Neuronal stem cell (in vitro differentiated cells): ENCODE data around the gene LCE3A.
A peak's percentile ranks its signal among the peaks of the same experiment; 100 is the strongest.
"Not testable (repeated sequence)": the region's sequence is repeated elsewhere in the genome, so short reads cannot be mapped to it uniquely, and the experiment has no call there.

ENCODE experiments used
- DNase-seq: peaks from one replicate; pipeline ENCODE4 v3.0.0-alpha.2; 2013; ENCODE audit warnings: low spot score
- H2AFZ ChIP-seq: one replicate; pipeline ENCODE4 v1.6.1; 2013; ENCODE audit warnings: mild to moderate bottlenecking, low read length, inconsistent platforms
- H2AK5ac ChIP-seq: 2 replicates; pipeline ENCODE4 v1.6.1; 2013; ENCODE audit warnings: low read depth, mild to moderate bottlenecking, inconsistent platforms, low read length, moderate library complexity, mixed read lengths
- H2BK120ac ChIP-seq: 2 replicates; pipeline ENCODE4 v1.6.1; 2013; ENCODE audit warnings: low read depth, mild to moderate bottlenecking, inconsistent platforms, low read length, moderate library complexity, mixed read lengths
- H2BK12ac ChIP-seq: one replicate; pipeline ENCODE4 v1.6.1; 2013; ENCODE audit warnings: low read length, inconsistent platforms
- H2BK15ac ChIP-seq: 2 replicates; pipeline ENCODE4 v1.6.1; 2013; ENCODE audit warnings: mild to moderate bottlenecking, low read length, inconsistent platforms, mixed read lengths
- H2BK5ac ChIP-seq: one replicate; pipeline ENCODE4 v1.6.1; 2013; ENCODE audit warnings: inconsistent platforms, mild to moderate bottlenecking, low read length, moderate library complexity
- H3K14ac ChIP-seq: one replicate; pipeline ENCODE4 v1.6.1; 2013; ENCODE audit warnings: low read length, inconsistent platforms
- H3K18ac ChIP-seq: 2 replicates; pipeline ENCODE4 v1.6.1; 2013; ENCODE audit warnings: low read length, inconsistent platforms
- H3K23ac ChIP-seq: 2 replicates; pipeline ENCODE4 v1.6.1; 2013; ENCODE audit warnings: low read depth, mild to moderate bottlenecking, mixed read lengths, low read length, inconsistent platforms; ENCODE audit not compliant: poor library complexity
- H3K27ac ChIP-seq: replicated peaks from 3 replicates; pipeline ENCODE4 v1.5.1; 2013; ENCODE audit warnings: low read length, inconsistent platforms
- H3K27me3 ChIP-seq, 3 experiments: 2 replicates each; pipeline ENCODE4 v1.6.1; 2013; ENCODE audit warnings: low read length in 3 of 3, mild to moderate bottlenecking in 2 of 3, inconsistent platforms in 1 of 3, low read depth in 1 of 3, mixed read lengths in 1 of 3, moderate library complexity in 1 of 3; ENCODE audit not compliant: control insufficient read depth in 3 of 3, insufficient read depth in 3 of 3
- H3K36me3 ChIP-seq, 2 donors: replicated peaks in 1 of 2; 2 replicates each; pipeline ENCODE4 v1.6.1; 2013; ENCODE audit warnings: low read length in 2 of 2; ENCODE audit not compliant: control insufficient read depth in 2 of 2, insufficient read depth in 2 of 2
- H3K4ac ChIP-seq: 2 replicates; pipeline ENCODE4 v1.6.1; 2013; ENCODE audit warnings: inconsistent platforms, mild to moderate bottlenecking, low read length, moderate library complexity
- H3K4me1 ChIP-seq, 2 donors: 1 replicate in 1 of 2; 2 replicates in 1 of 2; pipeline ENCODE4 v1.6.1; 2013; ENCODE audit warnings: low read length in 2 of 2, low read depth in 1 of 2; ENCODE audit not compliant: control insufficient read depth in 2 of 2, insufficient read depth in 1 of 2
- H3K4me2 ChIP-seq: one replicate; pipeline ENCODE4 v1.6.1; 2013; ENCODE audit warnings: mild to moderate bottlenecking, low read length, inconsistent platforms; ENCODE audit not compliant: insufficient read depth, poor library complexity, severe bottlenecking
- H3K4me3 ChIP-seq, 2 donors: 2 replicates each; pipeline ENCODE4 v1.5.1; 2013; ENCODE audit warnings: low read length in 2 of 2, mild to moderate bottlenecking in 2 of 2, inconsistent platforms in 1 of 2, moderate library complexity in 1 of 2
- H3K79me1 ChIP-seq: one replicate; pipeline ENCODE4 v1.6.1; 2013; ENCODE audit warnings: low read depth, mild to moderate bottlenecking, inconsistent platforms, low read length, moderate library complexity
- H3K9ac ChIP-seq: one replicate; pipeline ENCODE4 v1.6.1; 2013; ENCODE audit warnings: mild to moderate bottlenecking, low read depth, low read length, inconsistent platforms; ENCODE audit not compliant: poor library complexity
- H3K9me3 ChIP-seq, 2 donors: replicated peaks in 1 of 2; 2 replicates each; pipeline versions ENCODE3 to v1.6.1; 2013; ENCODE audit warnings: low read length in 2 of 2, mild to moderate bottlenecking in 2 of 2, inconsistent platforms in 1 of 2, low read depth in 1 of 2, mixed read lengths in 1 of 2, moderate library complexity in 1 of 2; ENCODE audit not compliant: control insufficient read depth in 2 of 2, insufficient read depth in 1 of 2
- H4K8ac ChIP-seq: one replicate; pipeline ENCODE4 v1.6.1; 2013; ENCODE audit warnings: low read depth, mild to moderate bottlenecking, inconsistent platforms, low read length, moderate library complexity
- H4K91ac ChIP-seq: one replicate; pipeline ENCODE4 v1.6.1; 2013; ENCODE audit warnings: low read length, low read depth, mild to moderate bottlenecking, inconsistent platforms; ENCODE audit not compliant: poor library complexity
- WGBS, 2 donors: extraction: QIAGEN DNeasy Blood & Tissue Kit; methylation state at CpG; one replicate each; pipeline ENCODE4 v1.1.7; 2013; ENCODE audit warnings: missing lambda C conversion rate in 2 of 2, mixed read lengths in 1 of 2; ENCODE audit not compliant: insufficient read length in 2 of 2, insufficient replicate concordance in 1 of 2; ENCODE audit errors: extremely low coverage in 2 of 2; 5-methylcytosine and 5-hydroxymethylcytosine counted together

Gene LCE3A

DNA sequence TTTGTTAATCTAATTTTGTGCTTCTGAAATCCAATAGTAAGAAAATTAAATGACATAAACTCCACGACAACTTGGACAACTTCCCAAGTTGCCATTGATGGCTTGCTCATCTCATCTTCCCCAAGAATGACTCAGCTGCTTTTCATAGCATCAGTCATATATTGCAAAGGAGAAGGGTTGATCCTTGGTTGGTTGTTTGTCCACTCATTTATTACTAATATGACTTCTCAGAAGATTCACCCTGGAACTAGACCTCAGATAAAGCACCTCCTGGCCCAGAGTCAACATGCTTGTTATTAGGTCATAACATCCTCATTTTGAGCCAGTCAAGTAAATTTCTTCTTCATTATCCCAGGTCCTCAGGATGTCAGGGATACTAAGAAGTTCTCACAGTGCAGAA lies 40.3 kb downstream of the LCE3A start:
- Histone ChIP-seq H3K4me2 (no peak overlapping the region), H3K23ac (no peak overlapping the region), H3K27me3 (no peaks in the 10 kb centered on the region), H3K79me1 (peaks cover 2% of the 10 kb centered on the region), H2BK15ac (no peak overlapping the region), H3K4ac (no peak overlapping the region), H3K4me1 (no peaks in the 10 kb centered on the region), H4K91ac (no peak overlapping the region), H3K14ac (no peak overlapping the region), H2BK5ac (no peak overlapping the region), H2BK120ac (no peak overlapping the region), H3K9me3 (peaks cover 0 to 12% of the 10 kb centered on the region in 2 donors), H3K4me3 (no peak overlapping the region), H4K8ac (no peak overlapping the region), H3K36me3 (peaks cover 0 to 3% of the 10 kb centered on the region in 2 donors), H3K9ac (no peak overlapping the region), H2AFZ (no peak overlapping the region), H2AK5ac (no peak overlapping the region), H3K27ac (no peak overlapping the region), H2BK12ac (no peak overlapping the region), H3K18ac (no peak overlapping the region)
- no peak for DNase-seq
- no CpG with 5 or more reads among the region's 1 CpG for WGBS, 2 donors

DNA sequence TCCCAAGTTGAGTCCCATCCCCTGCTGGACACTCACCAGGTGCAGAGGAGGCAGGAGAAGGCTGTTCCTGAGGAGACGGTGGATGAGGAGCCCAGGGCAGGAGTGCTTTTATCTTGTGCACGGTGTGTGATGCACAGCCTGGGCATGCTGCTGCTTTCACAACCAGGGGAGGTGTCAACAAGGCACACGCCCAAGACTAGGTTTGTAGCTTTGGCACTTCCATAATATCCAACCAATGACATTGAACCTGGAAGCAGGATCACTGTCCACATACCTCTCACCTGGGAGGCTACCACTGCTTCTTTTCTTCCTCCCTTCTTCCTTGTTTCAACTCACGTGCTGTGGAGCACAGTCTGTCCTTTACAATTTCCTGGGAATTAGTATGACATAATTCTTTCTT lies 42.5 kb downstream of the LCE3A start, which contains the start of gene LCE3D:
TSS of gene LCE3D (minus strand) at position 84 of the 400 bp plus-strand sequence. CDS start 580 bp downstream, outside the sequence.
- Histone ChIP-seq H3K4me3 (peak within 1 kb of the TSS in 1 of 2 donors; percentile 50), H2AK5ac (no peak within 1 kb of the TSS), H4K91ac (no peak within 1 kb of the TSS), H3K14ac (no peak within 1 kb of the TSS), H3K36me3 (peaks cover 0 to 3% of the 10 kb centered on the region in 2 donors), H2BK15ac (no peak within 1 kb of the TSS), H2BK12ac (no peak within 1 kb of the TSS), H3K4me1 (no peaks in the 10 kb centered on the region), H2BK5ac (no peak within 1 kb of the TSS), H3K18ac (no peak within 1 kb of the TSS), H3K9me3 (peaks cover 0 to 19% of the 10 kb centered on the region in 2 donors), H3K79me1 (peaks cover 2% of the 10 kb centered on the region), H2BK120ac (no peak within 1 kb of the TSS), H3K23ac (no peak within 1 kb of the TSS), H3K9ac (no peak within 1 kb of the TSS), H3K4ac (no peak within 1 kb of the TSS), H4K8ac (no peak within 1 kb of the TSS), H3K27ac (no peak within 1 kb of the TSS), H2AFZ (no peak within 1 kb of the TSS), H3K4me2 (no peak within 1 kb of the TSS), H3K27me3 (no peaks in the 10 kb centered on the region)
- no CpG with 5 or more reads among the region's 4 CpGs for WGBS, 2 donors
- DNase-seq = no peak

DNA sequence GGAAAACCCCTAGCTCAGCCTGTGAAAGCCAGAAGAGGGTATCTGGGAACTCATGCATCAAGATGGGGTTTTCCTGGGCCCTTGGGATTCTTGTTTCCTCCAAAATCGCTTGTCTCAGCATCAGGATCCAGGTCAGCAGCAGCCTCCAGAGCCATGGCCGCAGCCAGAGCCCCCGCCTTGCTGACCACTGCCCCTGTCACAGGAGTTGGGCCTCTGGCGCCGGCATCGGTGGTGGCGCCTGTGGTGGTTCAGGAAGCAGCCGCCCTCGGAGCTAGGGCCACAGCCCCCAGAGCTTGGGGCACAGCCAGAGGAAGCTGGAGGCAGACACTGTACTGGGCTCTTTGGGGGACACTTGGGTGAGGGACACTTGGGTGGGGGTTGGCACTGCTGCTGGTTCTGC lies 43.4 kb downstream of the LCE3A start:
- H3K4me3 ChIP-seq, H3K14ac ChIP-seq, H3K23ac ChIP-seq, H3K9ac ChIP-seq, H2BK12ac ChIP-seq, H3K79me1 ChIP-seq, H3K27ac ChIP-seq, H2BK15ac ChIP-seq, H3K4ac ChIP-seq, H2BK5ac ChIP-seq, H3K4me2 ChIP-seq, H2BK120ac ChIP-seq, H3K18ac ChIP-seq, H3K27me3 ChIP-seq, H2AK5ac ChIP-seq, H3K4me1 ChIP-seq, H4K91ac ChIP-seq, H3K36me3 ChIP-seq, H4K8ac ChIP-seq, H2AFZ ChIP-seq, DNase-seq: not testable (repeated sequence)
- H3K9me3 ChIP-seq = peaks cover 0 to 21% of the 10 kb centered on the region in 2 donors
- no CpG with 5 or more reads among the region's 9 CpGs for WGBS, 2 donors

DNA sequence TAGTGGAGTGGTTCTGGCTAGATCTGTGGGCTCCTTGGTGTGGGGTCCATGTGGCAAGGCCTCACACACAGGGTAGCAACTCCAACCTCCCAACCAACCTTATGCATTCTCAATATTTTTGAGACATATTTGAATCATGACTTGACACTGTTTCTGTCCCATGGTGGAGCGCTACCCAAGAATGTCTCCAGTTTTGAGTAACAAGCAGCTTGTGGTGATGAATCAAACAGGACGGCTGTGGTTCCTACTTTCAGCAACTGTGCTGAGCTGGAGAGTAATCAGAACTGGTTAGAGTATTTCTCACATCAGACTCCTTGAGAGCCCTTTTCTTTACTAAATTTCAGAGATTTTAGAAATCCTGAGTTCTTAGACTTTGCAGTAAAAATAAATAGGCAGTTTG lies 45.7 kb downstream of the LCE3A start:
- no peak overlapping the region for H3K27ac ChIP-seq
- H3K4me2 ChIP-seq = no peak overlapping the region
- H3K14ac ChIP-seq = no peak overlapping the region
- no peak overlapping the region for H2AK5ac ChIP-seq
- no peak overlapping the region for H4K91ac ChIP-seq
- H3K9ac ChIP-seq = no peak overlapping the region
- no peak overlapping the region for H2BK5ac ChIP-seq
- H3K27me3 ChIP-seq = no peaks in the 10 kb centered on the region
- no CpG with 5 or more reads among the region's 2 CpGs for WGBS, 2 donors
- peaks cover 0 to 28% of the 10 kb centered on the region in 2 donors for H3K9me3 ChIP-seq
- H4K8ac ChIP-seq = no peak overlapping the region
- H2BK120ac ChIP-seq = no peak overlapping the region
- H2AFZ ChIP-seq = no peak overlapping the region
- no peak overlapping the region for H3K18ac ChIP-seq
- H2BK15ac ChIP-seq = no peak overlapping the region
- H3K23ac ChIP-seq = no peak overlapping the region
- H3K79me1 ChIP-seq = peaks cover 2% of the 10 kb centered on the region
- H3K4me1 ChIP-seq = no peaks in the 10 kb centered on the region
- no peak overlapping the region for H2BK12ac ChIP-seq
- no peak for DNase-seq
- no peak overlapping the region for H3K4ac ChIP-seq
- H3K36me3 ChIP-seq = peaks cover 0 to 3% of the 10 kb centered on the region in 2 donors
- H3K4me3 ChIP-seq = no peak overlapping the region
